Stimulated activated CD8-positive, alpha-beta memory T cell treated with anti-CD3 and anti-CD28 coated beads, Interleukin-4, amount 100 ng/mL, for 1 hour (primary cell): ENCODE measurements around the gene VGF.

Experiments used
- DNase-seq, 2 donors: peaks; one replicate each; pipeline ENCODE4 v3.0.0-alpha.2; 2020; ENCODE audit warnings: low read depth in 2 of 2, low spot score in 1 of 2

VGF gene

GRCh38 chr7:101166909-101167644 is 1.7 kb upstream of the VGF start:
- no peak for DNase-seq

GRCh38 chr7:101166648-101166908 is 1.2 kb upstream of the VGF start:
- no peak for DNase-seq

GRCh38 chr7:101165958-101166647 is 734 bp upstream of the VGF start:
- DNase-seq, result no peak

GRCh38 chr7:101164071-101164840 is 1.1 kb downstream of the VGF start:
- DNase-seq, result no peak

GRCh38 chr7:101163279-101164070 is 1.9 kb downstream of the VGF start:
- DNase-seq, result no peak

- DNase-seq, result no peak
These were observed 2.7 kb downstream of the VGF start for GRCh38 chr7:101162551-101163278.

GRCh38 chr7:101161692-101162471 is 3.5 kb downstream of the VGF start:
- DNase-seq, result no peak

- DNase-seq, result no peak
These were observed 4.5 kb downstream of the VGF start for GRCh38 chr7:101160910-101161309.

GRCh38 chr7:101159696-101160674 is 5.4 kb downstream of the VGF start:
- no peak for DNase-seq

GRCh38 chr7:101156866-101157589 is 8.3 kb downstream of the VGF start:
- DNase-seq, result no peak

- no peak for DNase-seq
These were observed 9.1 kb downstream of the VGF start for GRCh38 chr7:101156277-101156676.

- no peak for DNase-seq
These were observed 10.1 kb downstream of the VGF start for GRCh38 chr7:101155303-101155702.

GRCh38 chr7:101154693-101155102 is 10.7 kb downstream of the VGF start:
- DNase-seq, result no peak

GRCh38 chr7:101153969-101154692 is 11.2 kb downstream of the VGF start, which contains the start of gene AP1S1:
AP1S1 (plus strand) TSS chr7:101154476; CDS start chr7:101154515, 39 bp downstream.
- peak; percentile 74 for DNase-seq

- no peak for DNase-seq
These were observed 13.3 kb downstream of the VGF start for GRCh38 chr7:101151908-101152651.

GRCh38 chr7:101140746-101141382 is 24.5 kb downstream of the VGF start:
- DNase-seq, result no peak
